H1 (cell line): ENCODE measurements around the gene SMTNL2.

Source experiments
- ATF2 ChIP-seq: IDR thresholded peaks from 2 replicates; pipeline ENCODE4 v1.6.1; 2012; ENCODE audit warnings: low read length, inconsistent platforms
- CEBPB ChIP-seq: IDR thresholded peaks from 2 replicates; pipeline ENCODE4 v1.6.1; 2012; ENCODE audit warnings: low read depth, low read length
- CHD2 ChIP-seq: IDR thresholded peaks from 2 replicates; pipeline ENCODE4 v1.6.1; 2012; ENCODE audit warnings: low read length, improper control_type of control experiment
- CTCF ChIP-seq, 3 experiments: IDR thresholded peaks; 1 replicate in 2 of 3; 2 replicates in 1 of 3; pipeline versions ENCODE4 v1.5.1 to v1.6.1; 2011; ENCODE audit warnings: low read length in 3 of 3, mild to moderate bottlenecking in 3 of 3, inconsistent platforms in 2 of 3, low read depth in 1 of 3, moderate library complexity in 1 of 3; ENCODE audit not compliant: insufficient read depth in 1 of 3; ENCODE audit errors: control extremely low read depth in 1 of 3
- EZH2 ChIP-seq: fragments of 200-600 bp; sonication (generic); IDR thresholded peaks from 2 replicates; pipeline ENCODE4 v1.7.1; 2012; ENCODE audit warnings: low read depth, mild to moderate bottlenecking, moderate library complexity, low read length, inconsistent platforms; ENCODE audit not compliant: severe bottlenecking
- JUND ChIP-seq: IDR thresholded peaks from 2 replicates; pipeline ENCODE4 v1.6.1; 2011; ENCODE audit warnings: mild to moderate bottlenecking, improper control_type of control experiment, low read length
- POLR2A ChIP-seq, 2 experiments: IDR thresholded peaks; 1 replicate in 1 of 2; 2 replicates in 1 of 2; pipeline ENCODE4 v1.6.1; 2011; ENCODE audit warnings: low read depth in 2 of 2, low read length in 2 of 2, mild to moderate bottlenecking in 2 of 2; ENCODE audit errors: control extremely low read depth in 1 of 2
- POLR2AphosphoS5 ChIP-seq: IDR thresholded peaks from 2 replicates; pipeline ENCODE4 v1.6.1; 2011; ENCODE audit warnings: low read depth, low read length
- SIX5 ChIP-seq: IDR thresholded peaks from 2 replicates; pipeline ENCODE4 v1.6.1; 2011; ENCODE audit warnings: mild to moderate bottlenecking, low read depth, low read length
- YY1 ChIP-seq: IDR thresholded peaks from 2 replicates; pipeline ENCODE4 v1.6.1; 2011; ENCODE audit warnings: low read depth, mild to moderate bottlenecking, low read length

- TF ChIP-seq YY1, result no peak
- TF ChIP-seq EZH2, result no peak
- no peak for TF ChIP-seq SIX5
- TF ChIP-seq POLR2A (IDR thresholded peaks at IDR 0.05; ENCODE audit: control extremely low read depth in 1 of 2, low read depth in 2 of 2, low read length in 2 of 2), result no peak
- no peak for TF ChIP-seq CTCF (IDR thresholded peaks at IDR 0.05; ENCODE audit: control extremely low read depth in 1 of 3, insufficient read depth in 1 of 3, low read depth in 1 of 3, low read length in 3 of 3)
- TF ChIP-seq ATF2, result no peak
- no peak for TF ChIP-seq POLR2AphosphoS5
- TF ChIP-seq JUND, result no peak
- no peak for TF ChIP-seq CHD2
- TF ChIP-seq CEBPB, result no peak
Measured at GRCh38 chr17:4582691-4583090, 1.6 kb upstream of the SMTNL2 start.
